Ovary (tissue), 3 donors: ENCODE measurements around the gene MKX.

Experiments used
- EP300 ChIP-seq: sonication (generic); formaldehyde crosslinking; IDR thresholded peaks from one replicate; pipeline ENCODE4 v1.6.1; 2017; ENCODE audit warnings: antibody characterized with exemption
- POLR2A ChIP-seq: fragments of 450-650 bp; IDR thresholded peaks from one replicate; pipeline ENCODE4 v1.6.1; 2017; ENCODE audit warnings: antibody characterized with exemption, mild to moderate bottlenecking, moderate library complexity
- TF ChIP-seq, protein P1 (sequence below), 3 donors: fragments of 450-650 bp in 2 of 3; fragments of 200-600 bp in 1 of 3; IDR thresholded peaks; one replicate each; pipeline versions ENCODE4 v1.5.1 to v1.8.0; 2016 to 2022; ENCODE audit warnings: antibody characterized with exemption in 3 of 3, mild to moderate bottlenecking in 1 of 3
- donor health status: DM: no; HTN: no; CAD: no.

GRCh38 chr10:27646194-27646593 lies 99.4 kb downstream of the MKX start:
- TF ChIP-seq, protein P1, sequence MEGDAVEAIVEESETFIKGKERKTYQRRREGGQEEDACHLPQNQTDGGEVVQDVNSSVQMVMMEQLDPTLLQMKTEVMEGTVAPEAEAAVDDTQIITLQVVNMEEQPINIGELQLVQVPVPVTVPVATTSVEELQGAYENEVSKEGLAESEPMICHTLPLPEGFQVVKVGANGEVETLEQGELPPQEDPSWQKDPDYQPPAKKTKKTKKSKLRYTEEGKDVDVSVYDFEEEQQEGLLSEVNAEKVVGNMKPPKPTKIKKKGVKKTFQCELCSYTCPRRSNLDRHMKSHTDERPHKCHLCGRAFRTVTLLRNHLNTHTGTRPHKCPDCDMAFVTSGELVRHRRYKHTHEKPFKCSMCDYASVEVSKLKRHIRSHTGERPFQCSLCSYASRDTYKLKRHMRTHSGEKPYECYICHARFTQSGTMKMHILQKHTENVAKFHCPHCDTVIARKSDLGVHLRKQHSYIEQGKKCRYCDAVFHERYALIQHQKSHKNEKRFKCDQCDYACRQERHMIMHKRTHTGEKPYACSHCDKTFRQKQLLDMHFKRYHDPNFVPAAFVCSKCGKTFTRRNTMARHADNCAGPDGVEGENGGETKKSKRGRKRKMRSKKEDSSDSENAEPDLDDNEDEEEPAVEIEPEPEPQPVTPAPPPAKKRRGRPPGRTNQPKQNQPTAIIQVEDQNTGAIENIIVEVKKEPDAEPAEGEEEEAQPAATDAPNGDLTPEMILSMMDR (IDR thresholded peaks at IDR 0.05): no peak
- TF ChIP-seq EP300 (no peak), POLR2A (no peak)
